Measurements from ENCODE around the gene PANK3. TPM values are rescaled to one million over a fixed set of nuclear protein-coding genes. Genes with fewer than 3 reads are reported as not detected.
"Not testable (repeated sequence)": the region's sequence is repeated elsewhere in the genome, so short reads cannot be mapped to it uniquely, and the experiment has no call there.

PANK3 gene
- total RNA-seq, 6 experiments from 2014 or later = 30.1 to 85.4 (median 46.3) TPM

- H3K27ac ChIP-seq = no peak overlapping the region
- no peak for ATAC-seq
- no peaks in the 10 kb centered on the region for H3K27me3 ChIP-seq
- H3K4me1 ChIP-seq = no peaks in the 10 kb centered on the region
- H3K4me3 ChIP-seq = no peak overlapping the region
- H3K9me3 ChIP-seq = no peaks in the 10 kb centered on the region
- DNase-seq = no peak
- H3K36me3 ChIP-seq = no peaks in the 10 kb centered on the region
- no peak for TF ChIP-seq POLR2A (IDR thresholded peaks at IDR 0.05)
- TF ChIP-seq, protein P1, sequence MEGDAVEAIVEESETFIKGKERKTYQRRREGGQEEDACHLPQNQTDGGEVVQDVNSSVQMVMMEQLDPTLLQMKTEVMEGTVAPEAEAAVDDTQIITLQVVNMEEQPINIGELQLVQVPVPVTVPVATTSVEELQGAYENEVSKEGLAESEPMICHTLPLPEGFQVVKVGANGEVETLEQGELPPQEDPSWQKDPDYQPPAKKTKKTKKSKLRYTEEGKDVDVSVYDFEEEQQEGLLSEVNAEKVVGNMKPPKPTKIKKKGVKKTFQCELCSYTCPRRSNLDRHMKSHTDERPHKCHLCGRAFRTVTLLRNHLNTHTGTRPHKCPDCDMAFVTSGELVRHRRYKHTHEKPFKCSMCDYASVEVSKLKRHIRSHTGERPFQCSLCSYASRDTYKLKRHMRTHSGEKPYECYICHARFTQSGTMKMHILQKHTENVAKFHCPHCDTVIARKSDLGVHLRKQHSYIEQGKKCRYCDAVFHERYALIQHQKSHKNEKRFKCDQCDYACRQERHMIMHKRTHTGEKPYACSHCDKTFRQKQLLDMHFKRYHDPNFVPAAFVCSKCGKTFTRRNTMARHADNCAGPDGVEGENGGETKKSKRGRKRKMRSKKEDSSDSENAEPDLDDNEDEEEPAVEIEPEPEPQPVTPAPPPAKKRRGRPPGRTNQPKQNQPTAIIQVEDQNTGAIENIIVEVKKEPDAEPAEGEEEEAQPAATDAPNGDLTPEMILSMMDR (IDR thresholded peaks at IDR 0.05) = no peak
- WGBS (ENCODE audit: insufficient coverage, low coverage, low lambda C conversion rate, missing lambda C conversion rate) = no CpG with 5 or more reads among the region's 2 CpGs
- intact Hi-C loops (cut with DNase I) = no loop called here
These were observed 42.0 kb downstream of the PANK3 start for GRCh38 chr5:168537176-168537575.

- H3K27me3 ChIP-seq; H3K9me3 ChIP-seq; DNase-seq; H3K4me1 ChIP-seq; H3K4me3 ChIP-seq; H3K36me3 ChIP-seq; H3K27ac ChIP-seq; ATAC-seq; intact Hi-C loops (cut with DNase I): not testable (repeated sequence)
- WGBS (ENCODE audit: insufficient coverage, low coverage, low lambda C conversion rate, missing lambda C conversion rate) = 73% methylated on average over 7 of the region's 7 CpGs
These were observed 44.8 kb downstream of the PANK3 start for GRCh38 chr5:168534351-168534750.

GRCh38 chr5:168531987-168532864, 46.9 kb downstream of the PANK3 start:
- intact Hi-C loops (cut with DNase I) = no loop called here
- Histone ChIP-seq H3K27ac (no peak overlapping the region), H3K4me3 (no peak overlapping the region), H3K4me1 (peaks cover 0 to 5% (median 0%) of the 10 kb centered on the region in 4 donors), H3K36me3 (no peaks in the 10 kb centered on the region), H3K9me3 (no peaks in the 10 kb centered on the region), H3K27me3 (no peaks in the 10 kb centered on the region)
- ATAC-seq = no peak
- no peak for DNase-seq
- 78% methylated on average over 6 of the region's 6 CpGs for WGBS (ENCODE audit: insufficient coverage, low coverage, low lambda C conversion rate, missing lambda C conversion rate)
- TF ChIP-seq POLR2A (IDR thresholded peaks at IDR 0.05) = no peak
- TF ChIP-seq, protein P1 (IDR thresholded peaks at IDR 0.05) = no peak

DNA sequence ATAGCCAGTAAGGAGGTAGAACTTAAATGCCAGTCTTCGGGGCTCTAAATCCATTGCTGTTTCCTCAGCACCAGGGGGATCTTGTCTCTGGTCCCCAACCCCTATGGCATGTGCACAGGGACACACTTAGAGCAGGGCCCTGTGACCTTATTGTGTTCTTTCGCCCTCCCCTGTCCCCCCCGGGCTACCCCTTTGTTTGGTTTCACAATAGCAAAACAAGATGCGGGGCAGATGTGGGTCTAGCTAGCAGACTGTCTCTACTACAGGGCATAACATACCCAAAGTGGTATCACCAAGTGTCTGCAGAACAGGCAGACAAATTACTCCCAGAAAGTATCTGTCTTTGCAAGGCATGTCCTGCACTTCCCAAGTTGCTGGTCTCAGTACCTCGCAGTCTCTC, 48.0 kb downstream of the PANK3 start:
- H3K4me3 ChIP-seq = no peak overlapping the region
- intact Hi-C loops (cut with DNase I) = no loop called here
- no peak for ATAC-seq
- no peaks in the 10 kb centered on the region for H3K9me3 ChIP-seq
- no peaks in the 10 kb centered on the region for H3K27me3 ChIP-seq
- H3K36me3 ChIP-seq = no peaks in the 10 kb centered on the region
- peaks cover 0 to 5% (median 0%) of the 10 kb centered on the region in 4 donors for H3K4me1 ChIP-seq
- no peak for DNase-seq
- TF ChIP-seq, protein P1 (IDR thresholded peaks at IDR 0.05) = no peak
- no peak for TF ChIP-seq POLR2A (IDR thresholded peaks at IDR 0.05)
- WGBS (ENCODE audit: insufficient coverage, low coverage, low lambda C conversion rate, missing lambda C conversion rate) = 80% methylated on average over 2 of the region's 5 CpGs
- H3K27ac ChIP-seq = no peak overlapping the region

DNA sequence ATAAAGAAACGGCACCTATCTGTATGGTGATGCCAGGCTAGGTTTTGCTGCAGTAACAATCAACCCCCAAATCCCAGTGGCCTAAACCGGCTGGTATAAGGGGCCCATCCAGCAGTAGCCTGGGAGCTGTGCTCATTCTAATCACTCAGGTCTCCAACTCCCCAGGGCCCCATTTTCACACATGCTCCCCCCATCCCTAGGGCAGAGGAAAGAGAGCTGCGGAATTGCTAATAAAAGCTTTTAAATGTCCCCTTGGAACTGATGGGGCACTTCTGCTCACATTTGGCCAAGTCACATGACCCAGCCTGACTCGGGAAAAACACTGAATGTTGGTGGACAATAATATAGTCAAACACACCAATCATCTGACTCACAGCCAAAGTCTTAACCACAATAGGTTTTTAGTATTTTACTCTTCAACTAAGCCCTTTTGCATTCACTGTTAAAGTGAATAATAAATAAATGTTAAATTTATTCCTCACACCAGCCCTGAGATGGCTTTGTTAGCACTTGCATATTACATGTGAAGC, 48.5 kb downstream of the PANK3 start:
- no peak for DNase-seq
- 83% methylated on average over 4 of the region's 4 CpGs for WGBS (ENCODE audit: insufficient coverage, low coverage, low lambda C conversion rate, missing lambda C conversion rate)
- no peak for TF ChIP-seq POLR2A (IDR thresholded peaks at IDR 0.05)
- TF ChIP-seq, protein P1 (IDR thresholded peaks at IDR 0.05) = no peak
- no peak for ATAC-seq
- Histone ChIP-seq H3K27ac (no peak overlapping the region), H3K9me3 (no peaks in the 10 kb centered on the region), H3K27me3 (no peaks in the 10 kb centered on the region), H3K4me3 (no peak overlapping the region), H3K36me3 (no peaks in the 10 kb centered on the region), H3K4me1 (peaks cover 0 to 5% (median 0%) of the 10 kb centered on the region in 4 donors)
- intact Hi-C loops (cut with DNase I) = no loop called here
